HCT116 (cell line): ENCODE data around the gene SOX1. TPM values are rescaled to one million over a fixed set of nuclear protein-coding genes. Genes with fewer than 3 reads are reported as not detected.

Experiments
- ATAC-seq: fragments of 200-7000 bp; cut with Tn5 transposase; 2 replicates; pipeline ENCODE4 v1.9.1; 2020; ENCODE audit warnings: mild to moderate bottlenecking, moderate library complexity
- BruUV-seq: library from RNA; stranded (reverse); fragments of 400-500 nt; replicated peaks from 2 replicates; lab custom pipeline; 2021; lab: Mats Ljungman, UMichigan
- CTCF ChIA-PET: fragments of 300-600 bp; sonication (Branson Sonifier 250); formaldehyde crosslinking; loops from one replicate; lab custom pipeline; 2021; ENCODE audit warnings: antibody characterized with exemption; lab: Charles Lee
- POLR2A ChIA-PET: fragments of 300-600, 350-600 bp; sonication (Branson Sonifier 250); formaldehyde crosslinking; loops from one replicate; lab custom pipeline; 2021; ENCODE audit warnings: antibody characterized with exemption; lab: Charles Lee
- RAD21 ChIA-PET, 2 experiments: fragments of 300-600 bp; sonication (Branson Sonifier 250); formaldehyde crosslinking; loops; one replicate each; lab custom pipeline; 2023; ENCODE audit warnings: low total read pairs in 2 of 2; ENCODE audit not compliant: uncharacterized antibody in 2 of 2, unreplicated experiment in 2 of 2, low non-redundant PET in 1 of 2; lab: Charles Lee
- DNase-seq: peaks from one replicate; pipeline ENCODE4 v3.0.0-alpha.2; 2010; ENCODE audit warnings: low read depth, low spot score
- H2AFZ ChIP-seq: fragments of 200-600 bp; shearing (Covaris generic), sonication (generic); 2 replicates; pipeline ENCODE4 v1.6.1; 2017; ENCODE audit warnings: low read depth, mixed run types, mixed read lengths, antibody characterized with exemption, low read length; ENCODE audit not compliant: poor library complexity, severe bottlenecking
- H3K27ac ChIP-seq: 2 replicates; pipeline ENCODE4 v1.5.1; 2012; ENCODE audit warnings: low read depth, low read length
- H3K27me3 ChIP-seq: fragments of 200-600 bp; sonication (generic); 2 replicates; pipeline ENCODE4 v1.6.1; 2016; ENCODE audit warnings: mixed run types, low read length, mixed read lengths; ENCODE audit not compliant: insufficient read depth
- H3K36me3 ChIP-seq, 2 experiments: fragments of 200-500 bp in 1 of 2; fragments of 200-600 bp in 1 of 2; sonication (Bioruptor generic) in 1 of 2; sonication (generic) in 1 of 2; 2 replicates each; pipeline versions ENCODE4 v1.5.1 to v1.6.1; 2014 to 2016; ENCODE audit warnings: low read length in 2 of 2, inconsistent platforms in 1 of 2, mixed read lengths in 1 of 2, mixed run types in 1 of 2; ENCODE audit not compliant: insufficient read depth in 2 of 2, control insufficient read depth in 1 of 2
- H3K4me1 ChIP-seq, 2 experiments: fragments of 200-600 bp in 1 of 2; sonication (generic) in 1 of 2; 2 replicates each; pipeline versions ENCODE4 v1.5.1 to v1.6.1; 2012 to 2017; ENCODE audit warnings: low read length in 2 of 2, inconsistent platforms in 1 of 2, mild to moderate bottlenecking in 1 of 2, mixed read lengths in 1 of 2, mixed run types in 1 of 2, moderate library complexity in 1 of 2; ENCODE audit not compliant: insufficient read depth in 2 of 2, control insufficient read depth in 1 of 2
- H3K4me2 ChIP-seq: fragments of 200-600 bp; sonication (generic); 2 replicates; pipeline ENCODE4 v1.6.1; 2017; ENCODE audit warnings: mixed run types, low read length, mixed read lengths
- H3K4me3 ChIP-seq, 2 experiments: fragments of 200-600 bp in 1 of 2; sonication (generic) in 1 of 2; replicated peaks in 1 of 2; 2 replicates each; pipeline ENCODE4 v1.5.1; 2011 to 2016; ENCODE audit warnings: low read length in 2 of 2, control low read depth in 1 of 2, low read depth in 1 of 2, mild to moderate bottlenecking in 1 of 2, mixed read lengths in 1 of 2, mixed run types in 1 of 2
- H3K79me2 ChIP-seq: fragments of 200-600 bp; sonication (generic); 2 replicates; pipeline ENCODE4 v1.6.1; 2017; ENCODE audit warnings: mild to moderate bottlenecking, mixed run types, low read length, moderate library complexity, mixed read lengths; ENCODE audit not compliant: insufficient read depth
- H3K9ac ChIP-seq: fragments of 200-600 bp; sonication (generic); 2 replicates; pipeline ENCODE4 v1.6.1; 2016; ENCODE audit warnings: low read length, mixed read lengths
- H3K9me2 ChIP-seq: fragments of 200-600 bp; sonication (generic), shearing (Covaris generic); 2 replicates; pipeline ENCODE4 v1.6.1; 2017; ENCODE audit warnings: mixed run types, mild to moderate bottlenecking, moderate library complexity; ENCODE audit not compliant: insufficient read depth
- H3K9me3 ChIP-seq, 2 experiments: fragments of 200-500 bp in 1 of 2; fragments of 200-600 bp in 1 of 2; sonication (Bioruptor generic) in 1 of 2; sonication (generic) in 1 of 2; 2 replicates each; pipeline ENCODE4 v1.6.1; 2014 to 2017; ENCODE audit warnings: low read length in 2 of 2, mixed read lengths in 2 of 2, inconsistent platforms in 1 of 2, low read depth in 1 of 2, mild to moderate bottlenecking in 1 of 2, mixed run types in 1 of 2, moderate library complexity in 1 of 2; ENCODE audit not compliant: control insufficient read depth in 1 of 2, insufficient read depth in 1 of 2
- H4K20me1 ChIP-seq: fragments of 200-600 bp; sonication (generic), shearing (Covaris generic); 2 replicates; pipeline ENCODE4 v1.6.1; 2017; ENCODE audit warnings: mixed run types, mild to moderate bottlenecking, moderate library complexity; ENCODE audit not compliant: insufficient read depth
- CBX3 ChIP-seq: IDR thresholded peaks from 2 replicates; pipeline ENCODE4 v1.6.1; 2012; ENCODE audit warnings: low read depth
- CEBPB ChIP-seq: IDR thresholded peaks from 2 replicates; pipeline ENCODE4 v1.6.1; 2012; ENCODE audit warnings: low read depth
- EGR1 ChIP-seq: IDR thresholded peaks from 2 replicates; pipeline ENCODE4 v1.6.1; 2012; ENCODE audit warnings: low read depth
- ELF1 ChIP-seq: IDR thresholded peaks from 2 replicates; pipeline ENCODE4 v1.6.1; 2012; ENCODE audit warnings: low read depth, borderline replicate concordance
- FOSL1 ChIP-seq: IDR thresholded peaks from 2 replicates; pipeline ENCODE4 v1.6.1; 2012; ENCODE audit warnings: low read depth
- RAD21 ChIP-seq: IDR thresholded peaks from 2 replicates; pipeline ENCODE4 v1.6.1; 2012; ENCODE audit warnings: low read depth, mild to moderate bottlenecking
- SIN3A ChIP-seq: IDR thresholded peaks from 2 replicates; pipeline ENCODE4 v1.6.1; 2012; ENCODE audit warnings: low read depth
- SP1 ChIP-seq: IDR thresholded peaks from 2 replicates; pipeline ENCODE4 v1.6.1; 2012; ENCODE audit warnings: low read depth
- ZNF274 ChIP-seq: fragments of 200-500 bp; sonication (Bioruptor generic); IDR thresholded peaks from 2 replicates; pipeline ENCODE4 v1.6.1; 2014; ENCODE audit warnings: mild to moderate bottlenecking, low read depth, low read length, inconsistent platforms
- intact Hi-C: fragments of 100-400 bp; cut with micrococcal nuclease; formaldehyde crosslinking; loops from 2 replicates; pipeline ENCODE4 v1.10.0; 2022
- total RNA-seq: library from RNA; stranded (reverse); gene quantifications from one replicate; pipeline ENCODE4 v1.2.1, GENCODE V29; 2021; ENCODE audit not compliant: unreplicated experiment
- TF ChIP-seq, protein P1 (sequence below): IDR thresholded peaks from 2 replicates; pipeline ENCODE4 v1.6.1; 2012
- TF ChIP-seq, protein P2 (sequence below): IDR thresholded peaks from 2 replicates; pipeline ENCODE4 v1.6.1; 2011; ENCODE audit warnings: mild to moderate bottlenecking, low read length, moderate library complexity; ENCODE audit not compliant: insufficient replicate concordance; ENCODE audit errors: extremely low read depth
- TF ChIP-seq, protein P3 (sequence below), 3 experiments: fragments of 200-600 bp in 1 of 3; sonication (generic) in 1 of 3; IDR thresholded peaks in 2 of 3; conservative IDR thresholded peaks in 1 of 3; 2 replicates each; pipeline ENCODE4 v1.5.1; 2012 to 2017; ENCODE audit warnings: low read depth in 2 of 3, low read length in 2 of 3, antibody characterized with exemption in 1 of 3, borderline replicate concordance in 1 of 3, control low read depth in 1 of 3, mild to moderate bottlenecking in 1 of 3, mixed read lengths in 1 of 3, mixed run types in 1 of 3, moderate library complexity in 1 of 3; ENCODE audit not compliant: insufficient read depth in 1 of 3

Gene SOX1
- total RNA-seq, 1 experiment from 2014 or later, result not detected

DNA sequence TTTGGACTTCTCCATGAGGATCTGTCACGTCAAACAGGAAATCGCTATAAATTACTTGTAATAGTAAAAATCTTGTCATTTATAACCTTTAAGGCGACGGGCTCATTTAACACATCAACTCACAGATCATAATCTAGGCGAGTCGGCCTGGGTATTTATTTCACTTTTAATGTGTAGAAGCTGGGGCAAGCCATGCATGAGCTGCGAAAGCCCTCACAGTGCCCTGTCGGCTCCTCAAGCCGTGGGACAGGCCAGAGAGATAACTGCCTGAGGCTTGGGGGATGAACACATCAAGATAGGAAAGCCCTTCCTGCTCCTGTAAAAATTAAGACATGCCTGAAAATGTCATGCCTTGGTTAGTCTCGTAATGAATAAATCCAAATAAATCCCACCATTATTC lies 30.8 kb downstream of the SOX1 start:
- Histone ChIP-seq H2AFZ (no peak overlapping the region), H4K20me1 (no peaks in the 10 kb centered on the region), H3K4me1 (no peaks in the 10 kb centered on the region; a peak in 2 of 4 replicates), H3K27me3 (0 out of 2 replicates have a peak, but pooled peaks cover 8% of the 10 kb centered on the region)
- POLR2A ChIA-PET, result no interaction called here
- no peak for DNase-seq
- RAD21 ChIA-PET, result no interaction called here
- intact Hi-C loops, result no loop called here
- no peak for TF ChIP-seq ELF1
- TF ChIP-seq ZNF274, result no peak
- TF ChIP-seq EGR1, result no peak
- no peak for TF ChIP-seq RAD21
- TF ChIP-seq, protein P1, sequence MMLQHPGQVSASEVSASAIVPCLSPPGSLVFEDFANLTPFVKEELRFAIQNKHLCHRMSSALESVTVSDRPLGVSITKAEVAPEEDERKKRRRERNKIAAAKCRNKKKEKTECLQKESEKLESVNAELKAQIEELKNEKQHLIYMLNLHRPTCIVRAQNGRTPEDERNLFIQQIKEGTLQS, result no peak
- no peak for TF ChIP-seq SIN3A
- TF ChIP-seq CBX3, result no peak
- no peak for TF ChIP-seq CEBPB
- no peak for TF ChIP-seq FOSL1
- TF ChIP-seq, all 23 proteins: peak for 0
- Histone ChIP-seq H3K27ac (no peak overlapping the region), H3K9ac (no peak overlapping the region), H3K9me3 (no peaks in the 10 kb centered on the region), H3K36me3 (no peaks in the 10 kb centered on the region), H3K9me2 (no peaks in the 10 kb centered on the region), H3K79me2 (no peaks in the 10 kb centered on the region), H3K4me2 (no peak overlapping the region), H3K4me3 (no peak overlapping the region)
- ATAC-seq, result no peak
- no TSS peak for BruUV-seq
- CTCF ChIA-PET, result no interaction called here

DNA sequence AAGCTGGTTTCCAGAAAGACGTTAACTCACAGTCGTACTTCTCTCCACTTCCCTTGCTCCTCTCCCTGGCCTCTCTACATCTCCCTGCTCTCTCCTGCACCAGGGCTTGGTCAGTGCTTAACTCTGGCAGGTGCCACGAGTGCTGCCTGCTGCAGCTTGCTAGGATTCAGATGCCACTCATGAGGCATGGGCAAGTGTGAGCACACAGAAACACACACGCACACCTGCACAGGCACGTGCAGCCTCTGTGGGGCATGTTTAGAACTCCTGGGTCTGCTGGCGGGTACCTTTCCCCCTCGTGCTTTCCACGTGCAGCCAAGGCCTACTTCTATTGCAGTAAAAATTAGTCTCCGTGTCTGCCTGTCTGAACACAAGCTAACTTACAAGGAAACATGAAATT lies 31.8 kb downstream of the SOX1 start:
- DNase-seq, result no peak

More for the DNA sequence above, 31.8 kb downstream of the SOX1 start:
- Histone ChIP-seq H3K36me3 (no peaks in the 10 kb centered on the region), H3K9me2 (no peaks in the 10 kb centered on the region), H3K4me3 (no peak overlapping the region), H3K4me1 (no peaks in the 10 kb centered on the region; a peak in 2 of 4 replicates), H3K9me3 (no peaks in the 10 kb centered on the region), H2AFZ (no peak overlapping the region), H3K9ac (no peak overlapping the region), H4K20me1 (no peaks in the 10 kb centered on the region), H3K27ac (no peak overlapping the region), H3K4me2 (no peak overlapping the region), H3K27me3 (0 out of 2 replicates have a peak, but pooled peaks cover 6% of the 10 kb centered on the region), H3K79me2 (no peaks in the 10 kb centered on the region)
- no peak for ATAC-seq
- TF ChIP-seq SP1 (no peak), ZNF274 (no peak), ELF1 (no peak)
- TF ChIP-seq, protein P2, sequence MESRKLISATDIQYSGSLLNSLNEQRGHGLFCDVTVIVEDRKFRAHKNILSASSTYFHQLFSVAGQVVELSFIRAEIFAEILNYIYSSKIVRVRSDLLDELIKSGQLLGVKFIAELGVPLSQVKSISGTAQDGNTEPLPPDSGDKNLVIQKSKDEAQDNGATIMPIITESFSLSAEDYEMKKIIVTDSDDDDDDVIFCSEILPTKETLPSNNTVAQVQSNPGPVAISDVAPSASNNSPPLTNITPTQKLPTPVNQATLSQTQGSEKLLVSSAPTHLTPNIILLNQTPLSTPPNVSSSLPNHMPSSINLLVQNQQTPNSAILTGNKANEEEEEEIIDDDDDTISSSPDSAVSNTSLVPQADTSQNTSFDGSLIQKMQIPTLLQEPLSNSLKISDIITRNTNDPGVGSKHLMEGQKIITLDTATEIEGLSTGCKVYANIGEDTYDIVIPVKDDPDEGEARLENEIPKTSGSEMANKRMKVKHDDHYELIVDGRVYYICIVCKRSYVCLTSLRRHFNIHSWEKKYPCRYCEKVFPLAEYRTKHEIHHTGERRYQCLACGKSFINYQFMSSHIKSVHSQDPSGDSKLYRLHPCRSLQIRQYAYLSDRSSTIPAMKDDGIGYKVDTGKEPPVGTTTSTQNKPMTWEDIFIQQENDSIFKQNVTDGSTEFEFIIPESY, result no peak
- TF ChIP-seq, protein P3, sequence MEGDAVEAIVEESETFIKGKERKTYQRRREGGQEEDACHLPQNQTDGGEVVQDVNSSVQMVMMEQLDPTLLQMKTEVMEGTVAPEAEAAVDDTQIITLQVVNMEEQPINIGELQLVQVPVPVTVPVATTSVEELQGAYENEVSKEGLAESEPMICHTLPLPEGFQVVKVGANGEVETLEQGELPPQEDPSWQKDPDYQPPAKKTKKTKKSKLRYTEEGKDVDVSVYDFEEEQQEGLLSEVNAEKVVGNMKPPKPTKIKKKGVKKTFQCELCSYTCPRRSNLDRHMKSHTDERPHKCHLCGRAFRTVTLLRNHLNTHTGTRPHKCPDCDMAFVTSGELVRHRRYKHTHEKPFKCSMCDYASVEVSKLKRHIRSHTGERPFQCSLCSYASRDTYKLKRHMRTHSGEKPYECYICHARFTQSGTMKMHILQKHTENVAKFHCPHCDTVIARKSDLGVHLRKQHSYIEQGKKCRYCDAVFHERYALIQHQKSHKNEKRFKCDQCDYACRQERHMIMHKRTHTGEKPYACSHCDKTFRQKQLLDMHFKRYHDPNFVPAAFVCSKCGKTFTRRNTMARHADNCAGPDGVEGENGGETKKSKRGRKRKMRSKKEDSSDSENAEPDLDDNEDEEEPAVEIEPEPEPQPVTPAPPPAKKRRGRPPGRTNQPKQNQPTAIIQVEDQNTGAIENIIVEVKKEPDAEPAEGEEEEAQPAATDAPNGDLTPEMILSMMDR (IDR thresholded peaks at IDR 0.05 in 2 of 3, conservative IDR thresholded peaks at IDR 0.05 in 1 of 3; ENCODE audit: borderline replicate concordance in 1 of 3, insufficient read depth in 1 of 3, low read depth in 2 of 3, low read length in 2 of 3), result no peak
- POLR2A ChIA-PET, result no interaction called here
- BruUV-seq, result no TSS peak
- RAD21 ChIA-PET, result no interaction called here
- CTCF ChIA-PET, result no interaction called here
- intact Hi-C loops, result no loop called here
